HepG2 (cell line): ENCODE measurements around the gene RAPSN. TPM values are rescaled to one million over a fixed set of nuclear protein-coding genes. Genes with fewer than 3 reads are reported as not detected.

ENCODE experiments used
- AGO2 ChIP-seq: fragments of 200-400 bp; formaldehyde crosslinking; optimal IDR thresholded peaks from 2 replicates; pipeline ENCODE3; 2017; ENCODE audit warnings: mild to moderate bottlenecking, low read depth, low read length, moderate library complexity
- AKNA ChIP-seq: sonication (generic); formaldehyde crosslinking; IDR thresholded peaks from 2 replicates; pipeline ENCODE4 v1.4.0; 2020; ENCODE audit warnings: missing genetic modification reagents, borderline replicate concordance
- ASH2L ChIP-seq: fragments of 300-600, 200-600 bp; sonication (generic); IDR thresholded peaks from 2 replicates; pipeline ENCODE4 v1.7.0; 2017; ENCODE audit warnings: low read depth, mild to moderate bottlenecking, moderate library complexity, mixed read lengths, low read length; ENCODE audit not compliant: insufficient read length
- ATF7-NPFF ChIP-seq: sonication (generic); formaldehyde crosslinking; IDR thresholded peaks from 2 replicates; pipeline ENCODE4 v1.8.1; 2023; ENCODE audit warnings: mild to moderate bottlenecking, low read depth, missing genetic modification reagents, moderate library complexity
- CBX5 ChIP-seq: sonication (generic); formaldehyde crosslinking; IDR thresholded peaks from 2 replicates; pipeline ENCODE4 v1.4.0; 2020; ENCODE audit warnings: missing genetic modification reagents, borderline replicate concordance
- ELF1 ChIP-seq: sonication (generic); formaldehyde crosslinking; IDR thresholded peaks from 2 replicates; pipeline ENCODE4 v1.4.0; 2020; ENCODE audit warnings: missing genetic modification reagents
- EZH2 ChIP-seq: conservative IDR thresholded peaks from 2 replicates; pipeline ENCODE4 v1.6.1; 2012; ENCODE audit warnings: mild to moderate bottlenecking, low read depth, low read length, moderate library complexity
- SRF ChIP-seq: IDR thresholded peaks from 2 replicates; pipeline ENCODE4 v1.6.1; 2011; ENCODE audit warnings: mild to moderate bottlenecking, low read depth, low read length, moderate library complexity
- ZBED4 ChIP-seq: sonication (generic); formaldehyde crosslinking; IDR thresholded peaks from 2 replicates; pipeline ENCODE4 v1.4.0; 2020; ENCODE audit warnings: missing genetic modification reagents, borderline replicate concordance
- ZFP1 ChIP-seq: IDR thresholded peaks from 2 replicates; pipeline ENCODE4 v1.6.1; 2016
- ZNF138 ChIP-seq: sonication (generic); formaldehyde crosslinking; IDR thresholded peaks from 2 replicates; pipeline ENCODE4 v1.5.0; 2020; ENCODE audit warnings: mild to moderate bottlenecking, low read depth, missing genetic modification reagents
- ZNF552 ChIP-seq: sonication (generic); formaldehyde crosslinking; IDR thresholded peaks from 2 replicates; pipeline ENCODE4 v1.9.0; 2022; ENCODE audit warnings: missing genetic modification reagents, mild to moderate bottlenecking, borderline replicate concordance
- ZNF572 ChIP-seq: sonication (generic); formaldehyde crosslinking; IDR thresholded peaks from 2 replicates; pipeline ENCODE4 v1.5.1; 2020; ENCODE audit warnings: mild to moderate bottlenecking, missing genetic modification reagents
- ZNF75D ChIP-seq: sonication (generic); formaldehyde crosslinking; IDR thresholded peaks from 2 replicates; pipeline ENCODE4 v1.8.1; 2023; ENCODE audit warnings: missing genetic modification reagents, mild to moderate bottlenecking, borderline replicate concordance
- ZSCAN20 ChIP-seq: sonication (generic); formaldehyde crosslinking; IDR thresholded peaks from 2 replicates; pipeline ENCODE4 v1.4.0; 2020; ENCODE audit warnings: missing genetic modification reagents, mild to moderate bottlenecking, borderline replicate concordance
- polyA plus RNA-seq, 8 experiments: library from polyadenylated mRNA; depleted of rRNA in 3 of 8; stranded (reverse) in 7 of 8; unstranded in 1 of 8; fragments of >200 nt; fragmentation: Illumina TruSeq in 4 of 8; extraction: Trizol in 4 of 8; gene quantifications; 2 replicates each; pipeline versions ENCODE4 v1.2.1 to v1.2.3, GENCODE V29; 2011 to 2016; ENCODE audit warnings: low read depth in 4 of 8, missing spikeins in 1 of 8, mixed read lengths in 1 of 8; ENCODE audit not compliant: insufficient read depth in 1 of 8
- total RNA-seq, 5 experiments: library from RNA; depleted of rRNA; stranded (reverse); fragments of >200 nt; fragmentation: Illumina TruSeq; extraction: Trizol; gene quantifications; 2 replicates each; pipeline ENCODE4 v1.2.3, GENCODE V29; 2016; ENCODE audit warnings: low read depth in 1 of 5
- TF ChIP-seq, protein P1 (sequence below): sonication (generic); formaldehyde crosslinking; conservative IDR thresholded peaks from 2 replicates; pipeline ENCODE4 v1.4.0; 2020; ENCODE audit warnings: missing genetic modification reagents

RAPSN gene
- total and polyA plus RNA-seq, 2 of the 13 experiments (the other 11 are each of a cell fraction or from before 2014, with no cell fraction given) = 0.15 to 1.2 TPM

GRCh38 chr11:47407746-47408590 is 41.0 kb downstream of the RAPSN start, which contains the start of gene SLC39A13 (continued):
- TF ChIP-seq AKNA (CRISPR knock-in tag) (no peak), ASH2L (peak; percentile 74), AGO2 (peak; percentile 55), ZNF572 (CRISPR knock-in tag) (no peak), CBX5 (CRISPR knock-in tag) (peak; percentile 83), ZNF552 (peak; percentile 90), ATF7-NPFF (CRISPR knock-in tag) (peak; percentile 78; the same call in 1 of the 2 replicates), ZSCAN20 (CRISPR knock-in tag) (peak; percentile 70; the same call in 1 of the 2 replicates), ZFP1 (CRISPR knock-in tag) (no peak; the same call in 1 of the 2 replicates), ZBED4 (CRISPR knock-in tag) (peak; percentile 73; the same call in 1 of the 2 replicates), EZH2 (no peak), ZNF138 (CRISPR knock-in tag) (no peak; the same call in 1 of the 2 replicates), ELF1 (peak; percentile 33; the same call in 1 of the 2 replicates), SRF (peak; percentile 78), ZNF75D (CRISPR knock-in tag) (no peak)
- TF ChIP-seq, protein P1, sequence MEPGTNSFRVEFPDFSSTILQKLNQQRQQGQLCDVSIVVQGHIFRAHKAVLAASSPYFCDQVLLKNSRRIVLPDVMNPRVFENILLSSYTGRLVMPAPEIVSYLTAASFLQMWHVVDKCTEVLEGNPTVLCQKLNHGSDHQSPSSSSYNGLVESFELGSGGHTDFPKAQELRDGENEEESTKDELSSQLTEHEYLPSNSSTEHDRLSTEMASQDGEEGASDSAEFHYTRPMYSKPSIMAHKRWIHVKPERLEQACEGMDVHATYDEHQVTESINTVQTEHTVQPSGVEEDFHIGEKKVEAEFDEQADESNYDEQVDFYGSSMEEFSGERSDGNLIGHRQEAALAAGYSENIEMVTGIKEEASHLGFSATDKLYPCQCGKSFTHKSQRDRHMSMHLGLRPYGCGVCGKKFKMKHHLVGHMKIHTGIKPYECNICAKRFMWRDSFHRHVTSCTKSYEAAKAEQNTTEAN (CRISPR knock-in tag) = peak; percentile 62; the same call in 1 of the 2 replicates
